Endothelial cell of umbilical vein (primary cell): Measurements from ENCODE around the gene ACTR3. TPM values are rescaled to one million over a fixed set of nuclear protein-coding genes. Genes with fewer than 3 reads are reported as not detected.

Experiments used
- BruUV-seq: library from RNA; stranded (reverse); fragments of 400-500 nt; replicated peaks from 2 replicates; lab custom pipeline; 2021; lab: Mats Ljungman, UMichigan
- CTCF ChIA-PET: fragments of 300-600, 350-600 bp; sonication (Branson Sonifier 250); formaldehyde crosslinking; loops from one replicate; lab custom pipeline; 2021; ENCODE audit warnings: antibody characterized with exemption, inconsistent platforms; lab: Charles Lee
- POLR2A ChIA-PET: fragments of 300-600, 350-600 bp; sonication (Branson Sonifier 250); formaldehyde crosslinking; loops from one replicate; lab custom pipeline; 2021; ENCODE audit warnings: antibody characterized with exemption, inconsistent platforms; lab: Charles Lee
- DNase-seq: peaks from one replicate; pipeline ENCODE4 v3.0.0-alpha.2; 2011; ENCODE audit warnings: low read depth, low spot score
- FAIRE-seq: peaks from 2 replicates; lab custom pipeline; 2011; peaks lifted over from hg19 to GRCh38; lab: Jason Lieb, UNC
- H2AFZ ChIP-seq: 2 replicates; pipeline ENCODE4 v1.6.0; 2012; ENCODE audit warnings: low read depth, low read length, control low read depth, inconsistent platforms
- H3K27ac ChIP-seq: 2 replicates; pipeline ENCODE4 v1.5.1; 2011; ENCODE audit warnings: low read depth, mild to moderate bottlenecking, control low read depth, low read length, moderate library complexity; ENCODE audit not compliant: insufficient read depth
- H3K27me3 ChIP-seq, 2 experiments: 2 replicates each; pipeline versions ENCODE4 v1.6.0 to v1.6.1; 2011; ENCODE audit warnings: low read length in 2 of 2, mixed read lengths in 1 of 2; ENCODE audit not compliant: control insufficient read depth in 2 of 2, insufficient read depth in 2 of 2
- H3K36me3 ChIP-seq, 2 experiments: 2 replicates in 1 of 2; 3 replicates in 1 of 2; pipeline ENCODE4 v1.5.1; 2011; ENCODE audit warnings: low read length in 2 of 2, mild to moderate bottlenecking in 1 of 2, moderate library complexity in 1 of 2; ENCODE audit not compliant: control insufficient read depth in 2 of 2, insufficient read depth in 2 of 2; ENCODE audit errors: extremely low read depth in 1 of 2
- H3K4me1 ChIP-seq: 3 replicates; pipeline ENCODE4 v1.5.1; 2011; ENCODE audit warnings: mild to moderate bottlenecking, low read length; ENCODE audit not compliant: control insufficient read depth, insufficient read depth; ENCODE audit errors: extremely low read depth
- H3K4me2 ChIP-seq: 2 replicates; pipeline ENCODE4 v1.6.1; 2011; ENCODE audit warnings: low read length, control low read depth, mixed read lengths; ENCODE audit not compliant: insufficient read depth
- H3K4me3 ChIP-seq, 3 experiments: fragments of 200-600 bp in 1 of 3; sonication (generic), shearing (Covaris generic) in 1 of 3; replicated peaks in 1 of 3; 2 replicates each; pipeline ENCODE4 v1.5.1; 2011 to 2016; ENCODE audit warnings: control low read depth in 3 of 3, low read length in 3 of 3, mild to moderate bottlenecking in 2 of 3, inconsistent platforms in 1 of 3, low read depth in 1 of 3, moderate library complexity in 1 of 3; ENCODE audit not compliant: insufficient read depth in 1 of 3
- H3K79me2 ChIP-seq: 2 replicates; pipeline ENCODE4 v1.6.0; 2012; ENCODE audit warnings: low read length, inconsistent platforms; ENCODE audit not compliant: control insufficient read depth, insufficient read depth
- H3K9ac ChIP-seq: replicated peaks from 2 replicates; pipeline ENCODE3; 2011; ENCODE audit warnings: low read length, control low read depth; ENCODE audit not compliant: insufficient read depth; ENCODE audit errors: extremely low read depth
- H3K9me1 ChIP-seq: replicated peaks from 3 replicates; pipeline ENCODE4 v1.6.0; 2011; ENCODE audit warnings: mild to moderate bottlenecking, low read length; ENCODE audit not compliant: control insufficient read depth, insufficient read depth; ENCODE audit errors: extremely low read depth
- H3K9me3 ChIP-seq: replicated peaks from 2 replicates; pipeline ENCODE4 v1.5.1; 2012; ENCODE audit warnings: low read length, inconsistent platforms; ENCODE audit not compliant: control insufficient read depth, insufficient read depth
- H4K20me1 ChIP-seq: replicated peaks from 2 replicates; pipeline ENCODE3; 2011; ENCODE audit warnings: mild to moderate bottlenecking, low read length; ENCODE audit not compliant: control insufficient read depth, insufficient read depth; ENCODE audit errors: extremely low read depth
- EZH2 ChIP-seq: IDR thresholded peaks from 2 replicates; pipeline ENCODE4 v1.6.1; 2012; ENCODE audit warnings: borderline replicate concordance, low read depth, mild to moderate bottlenecking, moderate library complexity, low read length, inconsistent platforms; ENCODE audit not compliant: severe bottlenecking
- FOS ChIP-seq: IDR thresholded peaks from 2 replicates; pipeline ENCODE4 v1.6.1; 2011; ENCODE audit warnings: mild to moderate bottlenecking, low read length, moderate library complexity, borderline replicate concordance; ENCODE audit not compliant: insufficient read depth
- GATA2 ChIP-seq: IDR thresholded peaks from 2 replicates; pipeline ENCODE4 v1.7.0; 2011; ENCODE audit warnings: low read depth, mild to moderate bottlenecking, moderate library complexity, mixed read lengths, low read length; ENCODE audit not compliant: insufficient read length, insufficient read depth
- JUN ChIP-seq: IDR thresholded peaks from 2 replicates; pipeline ENCODE4 v1.6.1; 2011; ENCODE audit warnings: borderline replicate concordance, low read depth; ENCODE audit not compliant: insufficient read length, insufficient read depth
- MAX ChIP-seq: IDR thresholded peaks from 2 replicates; pipeline ENCODE4 v1.6.1; 2011; ENCODE audit not compliant: insufficient read depth, insufficient read length
- MYC ChIP-seq: IDR thresholded peaks from one replicate; pipeline ENCODE4 v1.6.1; 2011; ENCODE audit warnings: mild to moderate bottlenecking, low read depth, low read length
- POLR2A ChIP-seq: IDR thresholded peaks from 2 replicates; pipeline ENCODE4 v1.6.1; 2012; ENCODE audit warnings: low read depth, mild to moderate bottlenecking, control low read depth, low read length
- POLR2AphosphoS5 ChIP-seq: IDR thresholded peaks from 2 replicates; pipeline ENCODE4 v1.6.1; 2012; ENCODE audit warnings: low read depth, mild to moderate bottlenecking, control low read depth, low read length, moderate library complexity; ENCODE audit not compliant: insufficient read depth
- dilution Hi-C: fragments of 300-500 bp; cut with MboI; formaldehyde crosslinking; loops from one replicate; pipeline ENCODE4 v1.15.0; 2019; ENCODE audit warnings: low sequenced_read_pairs; ENCODE audit not compliant: extremely low pct_ligation_motif_present
- intact Hi-C: fragments of 100-400 bp; cut with micrococcal nuclease; formaldehyde crosslinking; loops from one replicate; pipeline ENCODE4 v1.10.0; 2022
- polyA plus RNA-seq, 4 experiments: library from polyadenylated mRNA; depleted of rRNA in 3 of 4; stranded (reverse) in 3 of 4; unstranded in 1 of 4; fragments of >200 nt; gene quantifications; 2 replicates each; pipeline versions ENCODE4 v1.2.1 to v1.2.3, GENCODE V29; 2011 to 2012; ENCODE audit warnings: missing spikeins in 1 of 4
- total RNA-seq: library from RNA; stranded (reverse); gene quantifications from 2 replicates; pipeline ENCODE4 v1.2.3, GENCODE V29; 2021
- TF ChIP-seq, protein P1 (sequence below), 2 donors: IDR thresholded peaks; 1 replicate in 1 of 2; 2 replicates in 1 of 2; pipeline ENCODE4 v1.5.1; 2011; ENCODE audit warnings: low read length in 2 of 2, mild to moderate bottlenecking in 2 of 2, moderate library complexity in 2 of 2, control low read depth in 1 of 2, inconsistent platforms in 1 of 2, low read depth in 1 of 2; ENCODE audit not compliant: insufficient read depth in 1 of 2; ENCODE audit errors: extremely low read depth in 1 of 2

The ACTR3 gene
- total and polyA plus RNA-seq, 2 donors (not counting 3 experiments of a cell fraction or from before 2014, with no cell fraction given) = 120 to 401 TPM

DNA sequence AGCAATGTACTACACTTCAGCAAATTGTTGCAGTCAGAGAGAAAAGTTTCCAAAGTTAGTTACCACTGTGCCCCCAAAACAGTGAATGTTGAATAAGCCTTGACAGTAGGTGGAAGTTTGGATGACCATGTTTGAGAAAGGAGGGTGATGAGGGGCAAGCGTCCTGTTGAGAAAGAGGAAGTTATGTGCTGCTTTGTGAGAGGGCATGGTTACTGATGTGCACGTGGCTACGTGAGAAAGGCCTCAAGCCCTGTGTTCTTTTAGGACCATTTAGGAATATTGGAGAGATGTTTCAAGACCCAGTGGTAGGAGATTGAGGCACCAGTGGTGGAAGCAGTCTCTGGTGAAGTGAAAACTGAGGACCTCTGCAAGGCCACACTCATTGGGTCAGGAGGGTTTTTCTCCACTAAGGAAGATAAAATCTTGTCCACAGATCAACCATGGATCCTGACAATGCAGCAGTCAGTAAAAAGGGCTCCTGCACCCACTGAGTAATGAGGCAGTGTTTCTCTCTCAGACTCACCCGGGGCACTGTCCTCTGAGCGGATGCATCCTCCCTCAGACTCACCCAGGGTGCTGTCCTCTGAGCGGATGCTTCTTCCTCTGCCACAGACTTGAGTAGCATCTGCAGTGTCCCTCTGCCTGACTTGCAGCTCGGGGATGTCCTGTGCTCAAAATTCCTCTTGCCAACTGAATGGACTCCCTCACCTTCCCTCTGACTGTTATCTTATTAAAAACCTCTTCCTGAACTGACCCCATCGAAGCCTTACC is 34.7 kb upstream of the ACTR3 start:
- no peak overlapping the region for H2AFZ ChIP-seq
- BruUV-seq = no TSS peak
- no peaks in the 10 kb centered on the region for H3K9me1 ChIP-seq
- no peak for FAIRE-seq
- H3K27ac ChIP-seq = no peak overlapping the region
- no peak overlapping the region for H3K4me2 ChIP-seq
- no peaks in the 10 kb centered on the region for H3K4me1 ChIP-seq
- TF ChIP-seq FOS = no peak
- intact Hi-C loops (no loop called here), dilution Hi-C loops (no loop called here)
- POLR2A ChIA-PET = no interaction called here
- H3K79me2 ChIP-seq = no peaks in the 10 kb centered on the region
- no peaks in the 10 kb centered on the region for H4K20me1 ChIP-seq
- no peaks in the 10 kb centered on the region for H3K36me3 ChIP-seq
- no peak for DNase-seq
- H3K9ac ChIP-seq = no peak overlapping the region
- no peaks in the 10 kb centered on the region for H3K9me3 ChIP-seq
- peaks cover 2 to 3% of the 10 kb centered on the region in 2 experiments for H3K27me3 ChIP-seq
- CTCF ChIA-PET = no interaction called here
- no peak overlapping the region for H3K4me3 ChIP-seq

GRCh38 chr2:113857464-113857863 is 32.4 kb upstream of the ACTR3 start:
- dilution Hi-C loops = no loop called here
- Histone ChIP-seq H4K20me1 (no peaks in the 10 kb centered on the region), H3K4me2 (no peak overlapping the region), H3K27ac (no peak overlapping the region), H3K9me3 (no peaks in the 10 kb centered on the region), H3K36me3 (no peaks in the 10 kb centered on the region), H3K4me1 (no peaks in the 10 kb centered on the region), H2AFZ (no peak overlapping the region), H3K9ac (no peak overlapping the region), H3K79me2 (no peaks in the 10 kb centered on the region), H3K4me3 (no peak overlapping the region), H3K9me1 (no peaks in the 10 kb centered on the region), H3K27me3 (peaks cover 2% of the 10 kb centered on the region in 2 experiments)
- ChIA-PET CTCF (interaction anchor here (1.4 kb wide), 1 partner anchor 20 kb away, joined by 3 read pairs; no protein-coding TSS in a partner anchor), POLR2A (no interaction called here)
- intact Hi-C loops = no loop called here
- FAIRE-seq (no peak), DNase-seq (no peak)
- BruUV-seq = no TSS peak
- TF ChIP-seq GATA2 (no peak), FOS (no peak), JUN (no peak), POLR2AphosphoS5 (no peak), POLR2A (no peak), EZH2 (no peak), MYC (no peak), MAX (no peak)
- TF ChIP-seq, protein P1, sequence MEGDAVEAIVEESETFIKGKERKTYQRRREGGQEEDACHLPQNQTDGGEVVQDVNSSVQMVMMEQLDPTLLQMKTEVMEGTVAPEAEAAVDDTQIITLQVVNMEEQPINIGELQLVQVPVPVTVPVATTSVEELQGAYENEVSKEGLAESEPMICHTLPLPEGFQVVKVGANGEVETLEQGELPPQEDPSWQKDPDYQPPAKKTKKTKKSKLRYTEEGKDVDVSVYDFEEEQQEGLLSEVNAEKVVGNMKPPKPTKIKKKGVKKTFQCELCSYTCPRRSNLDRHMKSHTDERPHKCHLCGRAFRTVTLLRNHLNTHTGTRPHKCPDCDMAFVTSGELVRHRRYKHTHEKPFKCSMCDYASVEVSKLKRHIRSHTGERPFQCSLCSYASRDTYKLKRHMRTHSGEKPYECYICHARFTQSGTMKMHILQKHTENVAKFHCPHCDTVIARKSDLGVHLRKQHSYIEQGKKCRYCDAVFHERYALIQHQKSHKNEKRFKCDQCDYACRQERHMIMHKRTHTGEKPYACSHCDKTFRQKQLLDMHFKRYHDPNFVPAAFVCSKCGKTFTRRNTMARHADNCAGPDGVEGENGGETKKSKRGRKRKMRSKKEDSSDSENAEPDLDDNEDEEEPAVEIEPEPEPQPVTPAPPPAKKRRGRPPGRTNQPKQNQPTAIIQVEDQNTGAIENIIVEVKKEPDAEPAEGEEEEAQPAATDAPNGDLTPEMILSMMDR (IDR thresholded peaks at IDR 0.05; ENCODE audit: extremely low read depth in 1 of 2, insufficient read depth in 1 of 2, low read depth in 1 of 2, low read length in 2 of 2) = no peak
